ENCODE measurements around the gene EMP2.
"Not testable (repeated sequence)": the region's sequence is repeated elsewhere in the genome, so short reads cannot be mapped to it uniquely, and the experiment has no call there.

EMP2 gene

DNA sequence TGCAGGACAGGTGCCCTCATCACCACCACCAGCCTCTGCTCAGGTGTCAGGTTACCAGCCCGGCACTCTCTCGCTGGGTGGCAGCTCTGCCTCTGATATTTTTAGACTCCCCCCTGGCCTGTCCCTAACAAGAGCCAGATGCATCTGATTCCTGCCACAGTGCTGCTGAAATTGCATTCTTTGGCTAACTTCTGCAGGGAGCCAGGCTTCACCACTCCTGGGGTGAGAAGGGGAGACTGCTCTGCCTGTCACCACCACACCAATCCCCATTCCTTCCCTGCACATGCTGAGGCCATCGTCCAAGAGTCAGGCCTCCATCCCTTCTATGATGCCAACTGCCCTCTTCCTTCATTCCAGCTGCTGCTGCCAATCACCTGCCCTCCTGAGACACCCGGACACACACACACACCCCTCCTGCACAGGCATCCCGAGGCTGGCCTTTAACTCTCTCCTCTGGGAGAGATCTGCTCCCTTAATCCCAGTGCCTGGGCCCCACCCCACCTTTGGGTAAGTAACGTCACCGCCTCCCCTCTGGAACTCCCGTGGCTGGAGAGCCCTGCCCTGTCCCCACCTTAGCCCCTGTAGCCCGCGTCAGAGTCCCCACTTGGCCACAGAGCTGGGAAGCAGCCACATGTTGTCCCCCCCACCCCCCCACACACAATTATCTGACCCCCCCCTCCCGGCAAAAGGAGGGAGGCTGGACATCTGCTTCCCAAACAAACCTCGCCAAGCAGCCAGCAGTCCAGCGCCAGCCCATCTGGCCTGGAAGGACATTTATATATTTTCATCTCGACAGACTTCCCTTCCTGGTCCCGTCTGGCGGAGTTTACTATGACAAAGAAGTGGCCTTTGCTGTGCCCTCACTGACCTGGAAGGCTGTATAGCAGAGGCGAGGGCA lies 2.8 kb downstream of the EMP2 start:
- FAIRE-seq, result no peak

DNA sequence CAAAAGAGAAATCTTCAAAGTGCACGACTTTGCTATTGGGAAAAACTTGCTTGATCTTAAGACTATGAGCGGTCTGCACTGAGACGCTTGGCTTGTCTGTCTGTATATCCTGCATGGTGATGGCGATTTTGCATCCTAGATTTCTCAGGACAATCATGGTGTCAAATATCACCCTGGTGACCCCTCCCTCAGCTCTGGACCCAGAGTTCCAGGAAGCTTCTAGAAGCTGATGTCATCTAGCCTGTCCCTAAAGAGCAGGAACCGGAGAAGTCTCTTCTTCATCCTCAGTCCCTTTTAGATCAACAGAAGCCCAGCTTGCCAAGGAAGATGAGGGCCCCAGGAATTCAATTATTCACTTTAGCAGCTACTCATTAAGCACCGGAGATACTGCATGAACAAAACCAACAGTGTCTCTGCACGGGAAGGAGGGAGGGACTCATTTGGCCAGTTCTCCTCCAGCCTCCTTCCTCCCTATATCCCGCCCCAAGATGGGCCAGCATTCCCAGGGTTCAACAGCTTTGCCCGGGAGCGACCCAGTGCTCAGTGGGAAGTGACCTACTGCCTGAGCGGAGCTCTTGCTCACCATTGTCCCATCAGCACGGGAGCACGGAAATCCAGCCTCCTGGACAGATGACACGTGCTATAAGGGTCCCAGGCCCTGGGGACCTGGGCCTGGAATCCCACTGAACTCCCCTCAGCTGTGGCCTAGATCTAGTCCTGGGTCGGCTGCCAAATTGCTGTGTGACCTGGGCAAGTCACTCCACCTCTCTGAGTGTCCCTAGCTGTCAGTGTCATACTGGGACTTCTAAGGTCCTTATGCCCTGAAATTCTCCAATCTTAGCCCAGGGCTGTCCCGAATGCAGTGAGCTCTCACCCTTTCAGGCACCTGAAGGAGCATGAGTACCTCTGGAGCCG lies 3.8 kb downstream of the EMP2 start:
- FAIRE-seq, result no peak

DNA sequence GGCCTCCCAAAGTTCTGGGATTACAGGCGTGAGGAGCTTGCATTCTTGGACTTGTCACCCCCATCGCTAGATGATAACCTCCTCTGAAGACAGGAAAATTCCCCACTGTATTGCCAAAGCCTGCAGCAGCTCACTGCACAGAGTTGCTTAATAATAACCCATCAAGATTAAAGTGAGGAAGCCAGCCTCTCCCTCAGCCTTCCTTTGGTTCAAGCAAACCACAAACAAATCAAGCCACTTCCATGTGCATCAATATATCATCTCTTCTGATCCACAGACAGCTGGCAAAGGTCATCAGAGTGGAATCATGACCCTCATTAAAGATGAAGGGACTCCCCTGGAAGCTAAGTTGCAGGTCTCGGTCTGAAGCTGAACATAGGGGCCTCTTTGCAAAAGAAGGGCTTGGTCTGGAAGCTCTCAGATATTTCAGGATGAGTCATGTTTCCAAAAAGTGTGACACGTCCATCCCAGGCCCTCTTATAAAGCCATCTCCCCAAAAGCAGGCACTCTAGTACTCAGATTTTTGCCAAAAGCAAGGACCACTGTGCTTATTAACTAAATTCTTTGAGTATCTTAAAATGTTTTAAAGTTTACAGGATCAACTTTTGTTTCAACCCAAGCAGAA lies 4.8 kb downstream of the EMP2 start:
- no peak for FAIRE-seq

DNA sequence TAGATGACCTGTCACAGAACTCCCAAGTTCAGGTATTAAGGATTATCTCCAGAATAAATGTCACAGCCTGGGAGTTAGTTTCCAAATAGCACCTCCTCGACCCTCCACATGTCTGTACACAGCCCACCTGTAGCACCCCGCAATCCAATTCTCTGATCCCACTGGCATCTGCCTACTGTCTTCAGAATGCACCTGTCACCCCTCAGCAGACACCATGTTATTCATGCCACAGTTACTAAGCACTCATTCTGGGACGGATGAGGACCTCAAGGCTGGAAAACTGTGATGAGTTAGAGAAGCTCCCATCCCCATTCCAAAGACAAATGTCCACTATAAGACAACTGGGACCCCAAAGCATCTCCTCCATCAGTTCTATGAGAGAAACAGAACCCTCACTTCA lies 7.8 kb downstream of the EMP2 start:
- no peak for FAIRE-seq

DNA sequence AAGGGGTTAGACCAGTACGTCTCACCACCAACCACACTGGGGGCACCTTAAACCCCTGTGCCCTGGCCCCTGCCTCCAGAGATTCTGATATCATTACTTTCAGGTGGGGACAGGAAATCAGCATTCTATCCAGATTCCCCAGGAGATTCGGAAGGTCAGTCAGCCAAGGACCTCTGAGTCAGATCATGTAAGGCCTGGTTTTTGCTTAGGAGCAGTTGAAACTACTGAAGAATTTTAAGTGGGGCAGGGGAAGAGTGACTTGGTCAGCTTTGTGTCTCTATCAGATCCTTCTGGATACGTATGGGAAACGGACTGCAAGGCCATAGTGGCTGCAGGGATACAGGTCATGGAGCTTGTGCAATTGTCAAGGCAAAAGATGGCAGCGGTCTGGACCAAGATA lies 9.0 kb downstream of the EMP2 start:
- no peak for FAIRE-seq

DNA sequence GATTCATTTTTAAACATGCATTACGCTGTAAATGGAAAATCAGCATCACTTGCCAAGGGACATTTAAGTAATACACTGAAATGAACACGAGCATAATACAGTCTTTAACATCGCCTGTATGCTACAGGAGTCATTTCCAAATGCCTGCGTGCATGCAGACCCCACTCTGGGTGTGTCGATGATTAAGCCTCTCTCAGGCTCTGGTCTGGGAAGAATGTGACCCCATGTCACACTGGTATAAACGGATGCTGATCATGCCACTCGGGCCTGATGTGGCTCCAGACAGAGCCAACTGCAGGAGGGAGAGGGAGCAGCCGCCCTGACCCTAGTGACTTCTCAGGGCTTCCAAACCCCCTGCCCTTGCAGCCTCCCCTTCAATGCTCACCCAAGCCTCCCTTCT lies 10.8 kb downstream of the EMP2 start:
- no peak for FAIRE-seq

DNA sequence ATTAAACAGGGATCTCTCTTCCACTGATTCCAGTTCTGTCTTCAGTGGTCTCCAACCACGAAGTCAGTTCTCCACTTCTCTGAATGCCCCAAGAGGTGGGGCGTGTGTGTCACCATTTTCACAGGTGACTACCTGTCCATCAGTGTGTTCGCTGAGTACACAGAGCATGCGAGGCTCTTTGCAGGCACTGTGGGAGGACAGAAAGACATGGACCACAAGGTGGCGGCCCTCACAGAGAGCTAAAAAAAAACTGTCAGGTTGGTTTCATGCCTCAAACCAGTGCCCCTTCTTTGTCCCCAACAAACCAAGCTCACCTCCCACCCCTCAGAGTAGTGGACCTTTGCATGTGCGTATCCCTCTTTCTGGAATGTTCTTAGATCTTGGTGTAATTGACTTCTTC lies 13.8 kb downstream of the EMP2 start:
- FAIRE-seq, result no peak

DNA sequence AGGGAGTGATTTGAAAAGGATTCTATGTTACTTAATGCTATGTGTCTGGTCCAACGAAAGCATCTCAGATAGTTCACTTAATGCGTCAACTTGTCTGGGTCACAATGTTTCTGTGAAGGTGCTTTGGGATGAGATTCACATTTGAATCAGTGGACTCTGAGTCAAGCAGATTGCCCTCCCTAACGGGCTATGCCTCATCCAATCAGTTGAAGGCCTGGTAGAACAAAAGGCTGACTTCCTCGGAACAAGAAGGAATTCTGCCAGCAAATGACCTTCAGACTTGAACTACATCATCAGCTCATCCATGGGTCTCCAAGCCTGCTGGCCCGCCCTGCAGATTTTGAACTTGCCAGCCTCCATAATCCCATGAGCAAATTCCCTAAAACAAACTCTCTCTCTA lies 15.2 kb downstream of the EMP2 start:
- no peak for FAIRE-seq

DNA sequence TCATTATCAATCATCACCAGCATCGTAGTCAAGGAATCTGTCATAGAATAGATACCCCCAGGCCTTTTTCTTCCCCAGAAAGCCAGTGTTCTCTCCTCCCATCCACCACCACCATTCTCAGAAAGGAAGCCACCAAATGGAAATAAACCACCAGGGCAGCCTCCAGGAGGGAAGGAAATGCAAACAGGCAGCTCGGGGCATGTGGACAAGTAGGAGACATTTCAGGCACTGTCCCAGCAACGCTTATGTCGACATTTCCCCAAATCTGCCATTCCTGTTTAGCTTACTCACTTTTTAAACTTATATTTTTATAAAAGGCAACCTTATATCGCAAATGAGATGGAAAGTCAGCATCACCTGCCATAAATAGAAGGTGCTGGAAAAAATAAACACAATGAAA lies 15.8 kb downstream of the EMP2 start:
- no peak for FAIRE-seq

DNA sequence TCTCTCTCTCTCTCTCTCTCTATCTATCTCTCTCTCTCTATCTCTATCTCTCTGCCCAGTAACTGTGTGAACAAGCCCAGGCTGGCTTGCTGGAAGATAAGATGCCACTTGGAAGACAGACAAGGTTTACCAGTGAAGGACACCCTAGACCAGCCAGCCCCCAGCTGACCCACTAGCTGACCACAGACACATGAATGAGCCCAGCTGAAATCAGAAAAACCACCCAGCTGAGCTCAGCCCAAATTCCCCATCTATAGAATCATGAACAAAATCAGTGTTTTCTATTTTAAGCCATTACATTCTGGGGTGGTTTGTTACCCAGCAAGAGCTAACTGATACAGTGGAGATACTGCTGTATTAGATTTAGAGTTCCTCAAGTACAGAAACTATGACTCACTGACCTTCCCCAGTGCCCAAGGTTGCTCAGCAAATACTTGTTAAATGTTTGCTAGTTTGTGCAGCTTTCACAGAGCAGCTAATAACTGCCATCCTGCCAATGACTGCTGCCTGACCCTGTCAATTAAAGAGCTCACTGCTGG lies 18.0 kb downstream of the EMP2 start:
- no peak for FAIRE-seq

DNA sequence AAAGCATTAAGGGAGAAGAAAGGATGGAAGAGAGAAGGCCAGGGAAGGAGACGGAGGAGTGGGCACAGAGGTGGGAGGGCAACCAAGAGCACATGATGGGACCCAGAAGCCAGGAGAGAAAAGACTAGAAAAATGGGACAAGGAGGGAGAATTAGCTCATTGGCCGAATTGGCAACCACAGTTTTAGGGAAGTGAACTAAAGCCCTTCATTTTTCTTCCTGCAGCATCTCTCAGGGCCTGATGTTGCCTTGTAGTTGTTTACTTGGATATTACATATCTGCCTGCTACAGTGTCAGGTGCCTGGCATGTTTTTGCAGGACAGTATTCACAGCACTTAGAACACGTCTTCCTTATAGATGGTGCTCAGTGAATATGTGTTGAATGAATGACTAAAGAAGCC lies 19.0 kb downstream of the EMP2 start:
- no peak for FAIRE-seq

DNA sequence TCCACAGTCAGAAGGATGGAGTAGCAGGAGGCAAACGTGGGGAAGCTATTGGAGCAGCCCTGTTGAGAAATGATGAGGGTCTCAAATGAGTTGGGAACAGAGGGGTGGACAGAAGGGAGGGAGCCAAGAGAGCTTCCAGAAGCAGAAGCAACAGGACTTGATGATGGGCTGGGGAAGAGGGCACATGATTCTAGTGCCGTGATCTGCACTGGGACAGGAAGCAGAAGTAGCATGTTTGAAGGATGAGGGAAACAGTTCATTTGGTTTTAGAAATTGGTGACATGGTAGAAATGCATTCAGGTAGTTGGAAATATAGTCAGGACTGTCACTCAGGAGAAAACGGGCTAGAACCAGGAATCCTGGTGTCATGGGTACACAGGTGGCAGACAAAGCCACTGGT lies 19.4 kb downstream of the EMP2 start:
- no peak for FAIRE-seq

DNA sequence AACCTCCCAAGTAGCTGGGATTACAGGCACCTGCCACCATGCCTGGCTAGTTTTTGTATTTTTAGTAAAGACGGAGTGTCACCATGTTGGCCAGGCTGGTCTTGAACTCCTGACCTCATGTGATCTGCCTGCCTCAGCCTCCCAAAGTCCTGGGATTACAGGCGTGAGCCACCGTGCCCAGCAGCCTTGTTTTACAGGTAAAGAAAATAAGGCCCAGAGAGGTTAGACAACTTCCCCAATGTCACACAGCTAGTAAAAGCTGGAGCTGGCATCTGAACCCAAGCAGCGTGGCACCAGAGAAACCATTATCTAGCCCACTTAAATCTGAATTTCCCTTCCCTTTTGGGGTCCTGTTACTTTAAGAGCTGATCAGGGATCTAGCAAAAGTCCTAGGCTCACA lies 20.6 kb downstream of the EMP2 start:
- not testable (repeated sequence) for FAIRE-seq

DNA sequence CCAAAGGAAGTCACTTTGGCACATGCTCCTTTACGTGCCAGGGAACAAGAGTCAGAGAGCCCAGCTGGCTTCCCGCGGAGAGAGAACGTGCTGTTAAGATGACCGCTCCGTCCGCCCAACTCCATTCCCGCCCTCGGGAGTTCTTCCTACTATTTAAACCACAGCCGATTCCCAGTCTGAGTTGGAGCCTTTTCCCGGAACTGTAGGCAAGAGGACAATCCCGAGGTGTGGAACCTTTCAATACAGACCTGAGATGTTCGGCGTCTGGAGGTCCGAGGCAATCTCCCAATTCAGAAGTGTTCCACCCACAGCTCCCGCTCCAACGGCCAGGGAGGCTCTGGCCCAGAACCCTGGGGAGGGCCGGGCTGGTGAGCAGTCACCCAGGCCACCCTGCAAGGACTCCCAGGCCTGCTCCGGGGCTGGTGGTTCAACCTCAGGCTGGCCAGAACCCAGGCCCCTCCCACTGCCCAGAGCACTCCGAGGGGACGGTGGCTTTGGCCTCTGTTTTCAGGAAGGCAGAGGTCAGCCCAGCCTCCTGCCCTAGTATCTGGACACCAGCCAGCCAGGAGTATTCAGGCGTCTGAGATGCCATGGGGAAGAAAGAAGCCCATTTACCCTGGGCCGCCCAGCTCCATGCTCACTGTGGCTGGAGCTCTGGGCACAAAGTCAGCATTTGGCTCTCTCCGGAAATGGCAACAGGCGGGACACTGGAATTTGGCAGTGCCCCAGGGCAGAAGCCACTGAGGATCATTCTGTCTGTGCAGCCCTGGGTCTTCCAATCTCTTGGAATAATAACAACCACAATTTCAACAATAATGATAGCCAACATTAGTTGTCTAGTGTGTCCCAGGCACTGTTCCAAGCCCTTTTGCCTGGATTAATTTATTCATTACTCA lies 21.4 kb downstream of the EMP2 start:
- no peak for FAIRE-seq

DNA sequence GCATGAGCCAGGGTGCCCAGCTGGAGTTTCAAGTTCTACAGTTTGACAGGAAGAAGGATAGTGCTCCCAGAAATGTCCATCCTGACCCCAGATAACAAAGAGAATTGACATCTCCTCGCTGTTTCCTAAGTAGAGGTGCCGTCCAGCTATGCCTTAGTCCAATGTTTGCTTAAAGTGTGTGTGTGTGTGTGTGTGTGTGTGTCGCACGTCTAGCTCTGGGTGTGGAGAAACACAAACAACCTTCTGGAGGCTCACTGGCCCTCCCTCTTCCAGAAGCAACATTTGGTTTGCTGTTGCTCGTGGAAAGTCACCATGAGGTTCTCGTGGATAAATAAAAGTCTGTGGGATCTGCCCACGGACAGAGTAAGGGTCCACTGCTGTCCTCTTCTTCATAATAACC lies 22.1 kb downstream of the EMP2 start:
- FAIRE-seq, result no peak

DNA sequence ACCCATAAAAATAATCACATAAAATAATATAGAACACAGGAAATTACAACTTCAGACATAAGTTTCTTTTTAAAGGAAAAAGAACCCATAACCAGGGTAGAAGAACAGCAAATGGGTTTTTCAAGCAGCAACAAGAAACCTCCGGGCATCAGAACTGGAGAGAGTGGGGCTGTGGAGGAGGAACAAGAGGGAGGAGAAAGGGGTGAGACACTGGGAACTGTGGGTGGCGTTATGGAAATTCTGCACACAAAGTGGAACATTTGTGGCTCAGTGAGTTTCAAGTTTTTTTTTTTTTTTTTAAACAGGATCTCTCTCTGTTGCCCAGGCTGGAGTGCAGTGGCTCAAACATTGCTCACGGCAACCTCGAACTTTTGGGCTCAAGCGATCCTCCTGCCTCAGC lies 22.6 kb downstream of the EMP2 start:
- no peak for FAIRE-seq

DNA sequence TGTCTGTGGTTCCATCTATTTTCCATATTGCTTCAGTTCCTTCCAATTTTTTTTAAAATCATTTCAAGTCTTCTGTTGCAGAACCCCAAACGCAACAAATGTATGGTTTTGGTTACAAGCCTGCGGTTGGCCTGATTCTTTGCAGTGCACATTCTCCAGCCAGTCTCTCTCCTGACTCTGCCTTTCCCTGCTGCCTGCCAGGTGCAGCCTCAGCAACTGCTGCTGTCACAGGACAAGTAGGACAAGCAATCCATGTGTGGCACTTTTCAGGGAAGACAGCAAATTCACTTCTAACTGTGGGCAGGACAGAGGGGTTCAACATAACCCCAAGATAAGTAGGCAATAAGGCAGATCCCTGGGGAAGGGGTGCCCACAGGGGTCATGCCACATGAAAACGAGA lies 24.2 kb downstream of the EMP2 start:
- no peak for FAIRE-seq

DNA sequence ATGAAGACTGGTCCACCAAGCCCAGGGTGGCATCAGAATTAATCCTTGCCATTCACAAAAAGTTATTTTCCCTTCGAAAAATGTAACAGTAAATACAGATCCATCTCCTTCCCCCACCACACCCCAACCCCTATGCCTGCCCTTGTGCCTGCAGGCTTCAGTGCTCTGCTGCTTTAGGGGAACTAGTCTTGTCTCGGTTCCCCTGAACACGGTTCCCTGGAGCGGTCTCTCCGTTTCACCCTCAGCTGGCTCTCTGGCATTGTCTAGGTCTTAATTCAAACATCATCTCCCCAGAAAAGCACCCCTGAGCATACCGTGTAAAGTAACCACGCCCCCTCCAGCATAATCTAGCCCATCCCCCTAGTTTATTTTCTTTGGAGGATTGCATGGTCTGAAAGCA lies 25.8 kb downstream of the EMP2 start:
- FAIRE-seq, result no peak

DNA sequence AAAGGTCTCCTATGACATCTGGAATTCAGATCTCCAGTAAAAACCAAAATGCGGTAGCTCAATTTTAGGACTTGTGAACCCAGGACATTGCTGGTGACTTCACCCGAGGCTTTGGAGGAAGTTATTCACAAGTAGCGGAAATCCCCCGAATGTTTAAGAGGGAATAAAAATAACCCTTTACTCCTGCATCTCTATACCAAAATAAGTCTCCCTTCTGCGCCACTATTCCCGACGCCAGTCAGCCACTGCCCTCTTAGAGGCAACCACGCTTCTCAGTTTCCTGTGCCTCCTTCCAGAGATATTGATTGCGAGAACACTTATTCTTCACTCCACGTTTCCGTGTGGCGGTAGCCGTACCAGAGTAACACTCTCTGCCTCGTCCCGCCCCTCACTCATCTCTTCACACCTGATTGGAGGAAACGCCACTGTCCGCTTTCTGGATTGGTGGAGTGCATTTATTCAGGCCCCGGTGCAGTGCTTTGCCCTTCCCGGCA lies 27.4 kb downstream of the EMP2 start:
- FAIRE-seq, result no peak

DNA sequence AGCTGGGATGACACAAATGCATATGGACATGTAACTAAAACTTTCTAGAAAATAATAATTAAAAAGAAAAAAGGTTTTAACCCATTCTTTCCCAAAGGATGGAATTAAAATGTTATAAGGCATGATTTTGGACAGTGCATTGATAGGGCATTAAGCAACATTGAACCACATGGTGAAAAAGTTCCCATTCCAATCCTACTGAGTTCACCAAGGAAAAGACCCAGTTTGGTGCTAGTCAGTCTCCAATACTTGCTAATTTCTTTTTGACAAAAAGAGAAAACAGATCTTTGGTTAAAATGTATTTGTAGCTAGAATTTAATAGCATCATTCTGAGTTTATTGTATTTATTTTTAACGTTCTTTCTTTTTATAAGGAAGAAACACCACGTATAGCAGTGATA lies 28.1 kb downstream of the EMP2 start:
- FAIRE-seq, result no peak

DNA sequence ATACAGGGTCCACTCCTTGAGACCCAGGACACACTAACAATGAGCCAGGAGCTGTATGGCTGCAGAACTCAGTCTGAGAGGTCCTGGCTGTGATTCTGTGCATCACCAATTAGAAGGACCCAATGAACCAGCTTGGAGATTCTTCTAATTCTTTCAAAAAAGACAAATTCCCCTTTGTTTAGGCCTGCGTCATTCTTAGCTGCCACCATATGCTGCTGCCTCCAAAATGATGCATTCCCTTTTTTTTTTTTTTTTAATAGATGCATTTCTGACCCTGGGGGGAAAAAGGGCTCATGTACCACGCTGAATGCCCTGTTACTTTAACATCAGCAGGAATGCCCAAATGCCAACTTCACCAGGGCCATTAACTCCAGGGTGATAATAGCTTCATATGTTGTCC lies 28.5 kb downstream of the EMP2 start:
- FAIRE-seq, result no peak

DNA sequence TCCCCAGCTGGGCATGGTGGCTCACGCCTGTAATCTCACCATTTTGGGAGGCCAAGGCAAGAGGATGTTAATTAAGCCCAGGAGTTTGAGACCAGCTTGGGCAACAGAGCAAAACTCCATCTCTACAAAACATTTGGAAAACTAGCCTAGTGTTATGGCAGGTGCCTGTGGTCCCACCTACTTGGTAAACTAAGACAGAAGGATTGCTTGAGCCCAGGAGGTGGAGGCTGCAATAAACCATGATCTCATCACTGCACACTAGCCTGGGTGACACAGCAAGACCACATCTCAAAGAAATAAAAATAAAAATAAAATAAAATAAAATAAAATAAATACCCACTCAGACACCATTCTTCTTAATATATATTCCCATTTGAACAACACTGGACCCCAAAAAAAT lies 32.0 kb downstream of the EMP2 start:
- FAIRE-seq, result no peak
